ENCODE data around the gene KCNH6.

The KCNH6 gene

DNA sequence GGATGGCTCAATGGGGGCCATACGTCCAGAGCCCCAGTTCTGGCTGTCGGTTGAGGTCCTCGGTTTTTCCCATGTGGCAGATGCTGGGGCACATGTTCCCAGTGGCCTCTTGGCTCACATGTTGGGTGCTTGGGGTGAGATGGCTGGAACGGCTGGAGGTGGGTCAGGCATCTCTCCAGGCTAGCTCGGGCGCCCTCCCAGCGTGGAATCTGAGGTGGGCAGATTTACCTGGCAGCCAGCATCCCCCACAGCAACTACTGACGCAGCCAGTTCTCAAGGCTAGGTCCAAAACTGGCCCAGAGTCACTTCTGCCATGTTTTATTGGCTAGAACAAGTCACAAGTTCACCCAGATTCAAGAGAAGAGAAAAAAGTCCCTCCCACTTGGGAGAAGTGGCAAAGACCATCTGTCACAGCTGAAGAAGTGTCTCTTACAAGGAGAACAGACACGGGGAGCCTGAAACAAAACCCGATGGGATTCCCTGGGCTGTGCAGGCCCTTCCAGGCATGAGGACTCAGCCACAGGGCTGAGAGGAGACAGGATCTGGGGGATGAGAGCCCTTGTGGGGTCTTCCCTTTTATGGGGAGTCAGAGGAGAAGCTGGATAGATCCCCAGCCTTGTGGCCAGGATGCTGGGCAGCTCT is 31.1 kb upstream of the KCNH6 start:
- Mint-ChIP-seq H3K9me3 (no peaks in the 10 kb centered on the region), H3K27ac (peak overlapping the region; percentile 38), H3K27me3 (peaks cover 3% of the 10 kb centered on the region), H3K36me3 (ENCODE audit: low read depth) (peaks cover 100% of the 10 kb centered on the region), H3K4me1 (ENCODE audit: low read depth) (peaks cover 15% of the 10 kb centered on the region), H3K4me3 (no peak overlapping the region)
- intact Hi-C loops (cut with micrococcal nuclease) = no loop called here

- Mint-ChIP-seq H3K4me1 (ENCODE audit: low read depth) (peaks cover 18% of the 10 kb centered on the region), H3K4me3 (no peak overlapping the region), H3K27me3 (no peaks in the 10 kb centered on the region), H3K27ac (no peak overlapping the region), H3K9me3 (no peaks in the 10 kb centered on the region), H3K36me3 (ENCODE audit: low read depth) (peaks cover 100% of the 10 kb centered on the region)
- intact Hi-C loops (cut with micrococcal nuclease) = no loop called here
These were observed 30.2 kb upstream of the KCNH6 start for GRCh38 chr17:63492940-63493339.

GRCh38 chr17:63493411-63493810 is 29.7 kb upstream of the KCNH6 start:
- Mint-ChIP-seq H3K4me1 (ENCODE audit: low read depth) (peaks cover 23% of the 10 kb centered on the region), H3K27ac (no peak overlapping the region), H3K9me3 (no peaks in the 10 kb centered on the region), H3K27me3 (no peaks in the 10 kb centered on the region), H3K4me3 (no peak overlapping the region), H3K36me3 (ENCODE audit: low read depth) (peaks cover 100% of the 10 kb centered on the region)
- intact Hi-C loops (cut with micrococcal nuclease) = no loop called here

- H3K9me3 Mint-ChIP-seq = no peaks in the 10 kb centered on the region
- H3K27ac Mint-ChIP-seq = no peak overlapping the region
- intact Hi-C loops (cut with micrococcal nuclease) = no loop called here
These were observed 28.7 kb upstream of the KCNH6 start for GRCh38 chr17:63494300-63494928.

GRCh38 chr17:63495491-63495890 is 27.7 kb upstream of the KCNH6 start:
- Mint-ChIP-seq H3K9me3 (no peaks in the 10 kb centered on the region), H3K27ac (peak overlapping the region; percentile 16), H3K4me1 (ENCODE audit: low read depth) (peaks cover 40% of the 10 kb centered on the region), H3K27me3 (no peaks in the 10 kb centered on the region), H3K36me3 (ENCODE audit: low read depth) (peaks cover 84% of the 10 kb centered on the region), H3K4me3 (no peak overlapping the region)
- intact Hi-C loops (cut with micrococcal nuclease) = no loop called here

More at GRCh38 chr17:63494300-63494928, 28.7 kb upstream of the KCNH6 start:
- Mint-ChIP-seq H3K4me1 (ENCODE audit: low read depth) (peaks cover 33% of the 10 kb centered on the region), H3K36me3 (ENCODE audit: low read depth) (peaks cover 94% of the 10 kb centered on the region), H3K4me3 (no peak overlapping the region), H3K27me3 (no peaks in the 10 kb centered on the region)

- peaks cover 47% of the 10 kb centered on the region for H3K4me1 Mint-ChIP-seq (ENCODE audit: low read depth)
- no peak overlapping the region for H3K27ac Mint-ChIP-seq
- peaks cover 77% of the 10 kb centered on the region for H3K36me3 Mint-ChIP-seq (ENCODE audit: low read depth)
- H3K27me3 Mint-ChIP-seq = peaks cover 5% of the 10 kb centered on the region
- H3K9me3 Mint-ChIP-seq = no peaks in the 10 kb centered on the region
- intact Hi-C loops (cut with micrococcal nuclease) = no loop called here
- no peak overlapping the region for H3K4me3 Mint-ChIP-seq
These were observed 27.0 kb upstream of the KCNH6 start for GRCh38 chr17:63496177-63496576.

- intact Hi-C loops (cut with micrococcal nuclease) = no loop called here
- H3K4me3 Mint-ChIP-seq = no peak overlapping the region
- H3K36me3 Mint-ChIP-seq (ENCODE audit: low read depth) = peaks cover 70% of the 10 kb centered on the region
- peaks cover 53% of the 10 kb centered on the region for H3K4me1 Mint-ChIP-seq (ENCODE audit: low read depth)
- H3K9me3 Mint-ChIP-seq = no peaks in the 10 kb centered on the region
- H3K27me3 Mint-ChIP-seq = peaks cover 5% of the 10 kb centered on the region
- peak overlapping the region; percentile 83 for H3K27ac Mint-ChIP-seq
These were observed 26.3 kb upstream of the KCNH6 start for GRCh38 chr17:63496663-63497400.

DNA sequence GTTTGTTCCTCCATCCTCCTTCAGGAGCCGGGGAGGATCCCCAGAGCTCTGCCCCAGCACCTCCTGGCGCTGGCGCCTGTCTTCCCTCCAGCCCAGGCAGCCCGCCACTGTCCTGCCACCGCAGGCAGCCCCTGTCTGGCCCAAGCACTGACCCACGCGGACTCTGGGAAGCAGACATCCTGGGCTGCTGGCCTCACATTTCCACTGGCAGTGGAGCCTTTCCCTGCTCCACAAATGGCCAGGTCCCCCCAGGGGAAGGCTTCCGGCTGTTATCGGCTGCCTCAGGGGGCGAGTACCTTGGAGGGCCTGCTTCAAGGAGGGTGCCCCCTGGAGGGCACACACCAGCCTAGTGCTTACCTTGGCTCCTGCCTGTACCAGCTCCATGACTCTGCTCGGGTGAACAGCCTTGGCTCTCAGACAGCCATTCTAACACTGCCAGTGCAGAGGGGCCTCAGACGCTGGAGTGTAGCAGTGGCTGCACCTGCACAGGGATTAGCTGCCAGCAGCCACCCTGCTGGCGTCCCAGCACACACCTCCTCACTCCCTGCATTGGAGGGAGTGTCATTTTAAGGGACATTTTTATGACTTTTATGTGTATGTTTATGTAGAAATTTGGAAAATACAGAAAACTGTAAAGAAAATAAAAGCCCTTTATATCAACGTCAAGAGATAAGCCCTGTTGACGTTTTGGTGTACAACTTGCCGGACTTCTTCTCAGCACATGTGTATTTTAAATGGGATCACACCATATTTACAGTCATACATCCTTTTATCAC is 25.3 kb upstream of the KCNH6 start:
- no peaks in the 10 kb centered on the region for H3K9me3 Mint-ChIP-seq
- H3K36me3 Mint-ChIP-seq (ENCODE audit: low read depth) = peaks cover 59% of the 10 kb centered on the region
- H3K27me3 Mint-ChIP-seq = peaks cover 5% of the 10 kb centered on the region
- H3K4me1 Mint-ChIP-seq (ENCODE audit: low read depth) = peaks cover 61% of the 10 kb centered on the region
- H3K4me3 Mint-ChIP-seq = no peak overlapping the region
- intact Hi-C loops (cut with micrococcal nuclease) = no loop called here
- peak overlapping the region; percentile 83 for H3K27ac Mint-ChIP-seq

DNA sequence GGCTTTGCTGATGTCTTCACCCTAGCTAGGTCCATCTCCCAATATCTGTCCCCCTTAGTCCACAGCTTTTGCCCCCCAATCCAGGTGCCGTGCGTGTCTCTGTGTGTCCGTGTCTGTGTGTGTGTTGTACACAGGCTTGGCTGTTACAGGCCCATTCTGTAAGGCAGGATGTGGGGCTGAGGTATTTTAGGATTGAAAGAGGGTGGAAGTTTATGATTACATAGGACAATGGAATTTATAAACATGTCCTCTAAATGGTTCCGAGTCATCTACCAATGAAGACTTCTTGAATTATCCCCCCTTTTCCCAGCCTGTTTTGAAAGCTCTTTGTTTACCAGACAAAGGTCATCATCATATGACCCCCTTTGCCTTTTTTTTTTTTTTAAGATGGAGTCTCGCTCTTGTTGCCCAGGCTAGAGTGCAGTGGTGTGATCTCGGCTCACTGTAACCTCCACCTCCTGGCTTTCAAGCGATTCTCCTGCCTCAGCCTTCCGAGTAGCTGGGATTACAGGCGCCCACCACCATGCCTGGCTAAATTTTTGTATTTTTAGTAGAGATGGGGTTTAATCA is 24.4 kb upstream of the KCNH6 start:
- intact Hi-C loops (cut with micrococcal nuclease) = no loop called here
- Mint-ChIP-seq H3K4me3 (no peak overlapping the region), H3K36me3 (ENCODE audit: low read depth) (peaks cover 51% of the 10 kb centered on the region), H3K27me3 (peaks cover 5% of the 10 kb centered on the region), H3K9me3 (no peaks in the 10 kb centered on the region), H3K4me1 (ENCODE audit: low read depth) (peaks cover 69% of the 10 kb centered on the region), H3K27ac (peak overlapping the region; percentile 83)

- H3K36me3 Mint-ChIP-seq (ENCODE audit: low read depth) = peaks cover 40% of the 10 kb centered on the region
- peak overlapping the region; percentile 51 for H3K4me3 Mint-ChIP-seq
- H3K9me3 Mint-ChIP-seq = peaks cover 10% of the 10 kb centered on the region
- H3K27ac Mint-ChIP-seq = peak overlapping the region; percentile 83
- peaks cover 81% of the 10 kb centered on the region for H3K4me1 Mint-ChIP-seq (ENCODE audit: low read depth)
- H3K27me3 Mint-ChIP-seq = peaks cover 5% of the 10 kb centered on the region
- intact Hi-C loops (cut with micrococcal nuclease) = loop anchor here (5.0 kb wide), 1 partner anchor 52 kb away; the partner anchor contains the start of gene DCAF7
These were observed 22.4 kb upstream of the KCNH6 start for GRCh38 chr17:63500543-63501390.

DNA sequence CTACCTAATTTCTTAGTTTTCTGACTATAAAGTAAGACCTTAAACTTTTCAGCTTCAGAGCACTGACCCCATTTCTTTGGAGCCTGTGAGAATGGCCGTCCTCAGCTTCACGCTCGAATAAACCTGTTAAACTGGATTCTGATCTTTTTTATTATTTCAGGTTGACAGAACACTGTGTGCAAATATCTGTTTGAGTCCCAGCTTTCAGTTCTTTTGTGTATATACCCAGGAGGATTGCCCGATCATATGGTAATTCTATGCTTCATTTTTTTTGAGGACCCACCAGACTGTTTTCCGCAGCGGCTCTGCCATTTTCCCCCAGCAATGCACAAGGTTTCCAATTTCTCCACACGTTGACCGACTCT is 19.8 kb upstream of the KCNH6 start:
- Mint-ChIP-seq H3K27me3 (peaks cover 5% of the 10 kb centered on the region), H3K36me3 (ENCODE audit: low read depth) (peaks cover 16% of the 10 kb centered on the region), H3K4me1 (ENCODE audit: low read depth) (peaks cover 66% of the 10 kb centered on the region), H3K4me3 (no peak overlapping the region), H3K9me3 (peaks cover 21% of the 10 kb centered on the region), H3K27ac (peak overlapping the region; percentile 83)
- intact Hi-C loops (cut with micrococcal nuclease) = loop anchor here (5.0 kb wide), 1 partner anchor 49 kb away; the partner anchor contains the start of gene DCAF7

DNA sequence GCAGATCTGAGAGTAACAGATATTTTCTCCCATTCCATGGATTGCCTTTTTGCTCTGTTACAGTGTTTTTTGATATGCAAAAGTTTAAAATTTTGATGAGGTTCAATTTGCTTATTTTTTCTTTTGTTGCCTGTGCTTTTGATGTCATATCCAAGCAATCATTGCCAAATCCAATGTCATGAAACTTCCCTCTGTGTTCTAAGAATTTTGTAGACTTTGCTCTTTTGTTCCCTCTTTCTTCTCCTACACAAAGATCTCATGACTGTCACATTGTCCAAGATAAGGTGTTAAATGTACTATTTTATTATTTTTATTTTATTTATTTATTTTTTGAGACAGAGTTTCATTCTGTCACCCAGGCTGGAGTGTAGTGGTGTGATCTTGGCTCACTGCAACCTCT is 18.9 kb upstream of the KCNH6 start:
- peaks cover 9% of the 10 kb centered on the region for H3K27me3 Mint-ChIP-seq
- intact Hi-C loops (cut with micrococcal nuclease) = loop anchor here (5.0 kb wide), 1 partner anchor 48 kb away; the partner anchor contains the start of gene DCAF7
- H3K36me3 Mint-ChIP-seq (ENCODE audit: low read depth) = peaks cover 11% of the 10 kb centered on the region

GRCh38 chr17:63505341-63505740 is 17.8 kb upstream of the KCNH6 start:
- H3K9me3 Mint-ChIP-seq = peaks cover 21% of the 10 kb centered on the region
- H3K27me3 Mint-ChIP-seq = peaks cover 13% of the 10 kb centered on the region
- intact Hi-C loops (cut with micrococcal nuclease) = no loop called here
- H3K27ac Mint-ChIP-seq = peak overlapping the region; percentile 83
- H3K4me3 Mint-ChIP-seq = no peak overlapping the region
- peaks cover 50% of the 10 kb centered on the region for H3K4me1 Mint-ChIP-seq (ENCODE audit: low read depth)
- peaks cover 11% of the 10 kb centered on the region for H3K36me3 Mint-ChIP-seq (ENCODE audit: low read depth)

More for the DNA sequence above, 18.9 kb upstream of the KCNH6 start:
- no peak overlapping the region for H3K4me3 Mint-ChIP-seq
- H3K9me3 Mint-ChIP-seq = peaks cover 21% of the 10 kb centered on the region
- H3K27ac Mint-ChIP-seq = peak overlapping the region; percentile 83
- peaks cover 57% of the 10 kb centered on the region for H3K4me1 Mint-ChIP-seq (ENCODE audit: low read depth)

All from dendritic cell treated with granulocyte-macrophage colony-stimulating factor and Interleukin-4, amounts not matched to agents 40 ng/mL and 50 ng/mL, for 4 days (primary cell).